NK-92 treated with Interleukin-12 subunit alpha and Interleukin-12 subunit beta, amount 100 ng/mL, for 24 hours (cell line): ENCODE data around the gene ZNF487.
"Not testable (repeated sequence)": the region's sequence is repeated elsewhere in the genome, so short reads cannot be mapped to it uniquely, and the experiment has no call there.

Experiments
- DNase-seq: peaks from one replicate; lab custom pipeline; 2025; lab: John Stamatoyannopoulos, UW

ZNF487 gene

DNA sequence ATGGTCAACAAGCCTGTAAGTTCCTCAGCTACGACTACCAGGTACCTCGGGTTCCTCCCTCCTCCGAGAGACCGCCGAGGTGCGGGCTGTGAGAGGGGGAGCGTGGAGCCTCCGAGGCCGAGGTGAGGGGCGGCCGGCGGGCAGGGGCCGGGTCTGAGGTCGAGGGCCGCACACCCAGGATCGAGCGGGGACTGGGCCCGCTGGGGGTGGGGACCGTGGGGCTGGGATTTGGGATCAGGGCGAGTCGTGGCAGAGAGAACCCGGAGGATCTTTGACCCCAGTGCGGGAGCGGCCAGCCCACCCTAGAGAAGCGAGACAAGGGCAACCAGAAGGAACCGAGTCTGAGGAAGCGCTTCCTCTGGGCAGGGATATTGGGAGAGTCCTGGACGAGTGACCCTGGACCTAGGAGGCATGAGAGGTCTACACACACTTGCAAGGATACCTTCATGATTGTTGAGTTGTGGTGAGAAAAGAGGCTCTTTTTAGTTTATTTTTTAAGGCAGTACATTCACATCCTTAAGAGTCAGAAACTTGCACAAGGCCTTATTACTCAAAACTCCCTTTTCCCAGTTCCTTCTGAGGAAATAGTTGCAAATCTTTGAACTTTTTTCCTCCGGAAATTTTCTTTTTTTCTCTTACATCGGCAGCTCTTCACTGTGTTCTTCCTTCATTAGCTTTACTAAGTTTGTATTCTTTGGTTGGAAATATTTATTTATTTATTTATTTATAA, 395 bp downstream of the ZNF487 start:
- no peak for DNase-seq

DNA sequence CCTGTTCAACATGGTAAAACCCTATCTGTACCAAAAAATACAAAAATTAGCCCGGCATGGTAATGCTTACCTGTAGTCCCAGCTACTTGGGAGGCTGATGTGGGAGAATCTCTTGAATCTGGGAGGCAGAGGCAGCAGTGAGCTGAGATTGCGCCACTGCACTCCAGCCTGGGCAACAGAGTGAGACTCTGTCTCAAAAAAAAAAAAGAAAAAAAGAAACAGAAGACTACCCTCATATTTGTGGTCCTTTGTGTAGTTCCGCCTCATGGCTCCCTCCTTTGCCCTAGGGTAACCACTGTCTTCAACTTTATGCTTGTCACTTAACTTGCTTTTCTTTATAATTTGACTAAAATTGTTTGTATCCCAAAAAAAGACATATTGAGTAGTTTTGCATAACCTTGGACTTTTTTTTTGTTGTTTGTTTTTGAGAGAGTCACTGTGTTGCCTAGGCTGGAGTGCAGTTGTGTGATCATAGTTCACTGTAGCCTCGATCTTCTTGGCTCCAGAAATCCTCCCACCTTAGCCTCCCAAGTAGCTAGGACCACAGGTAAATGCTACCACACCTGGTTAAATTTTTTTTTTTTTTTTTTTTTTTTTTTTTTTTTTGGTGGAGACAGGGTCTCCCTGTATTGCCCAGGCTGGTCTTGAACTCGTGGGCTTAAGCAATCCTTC, 3.7 kb downstream of the ZNF487 start:
- no peak for DNase-seq

DNA sequence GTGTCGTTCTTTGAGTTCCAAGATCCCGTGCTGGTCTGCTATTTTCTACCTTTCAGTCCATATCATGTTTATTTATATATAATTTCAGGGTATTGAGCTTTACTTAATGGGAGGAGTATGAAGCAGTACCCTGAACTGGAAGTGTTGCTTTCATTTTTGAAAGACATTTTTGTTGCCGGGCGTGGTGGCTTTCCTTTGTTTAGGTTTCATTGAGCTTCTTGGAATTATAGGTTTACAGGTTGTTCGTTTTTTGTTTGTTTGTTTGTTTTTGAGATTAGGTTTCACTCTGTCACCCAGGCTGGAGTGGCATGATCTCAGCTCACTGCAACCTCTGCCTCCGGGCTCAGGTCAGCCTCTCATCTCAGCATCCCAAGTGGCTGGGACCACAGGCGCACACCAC, 7.4 kb downstream of the ZNF487 start:
- no peak for DNase-seq

DNA sequence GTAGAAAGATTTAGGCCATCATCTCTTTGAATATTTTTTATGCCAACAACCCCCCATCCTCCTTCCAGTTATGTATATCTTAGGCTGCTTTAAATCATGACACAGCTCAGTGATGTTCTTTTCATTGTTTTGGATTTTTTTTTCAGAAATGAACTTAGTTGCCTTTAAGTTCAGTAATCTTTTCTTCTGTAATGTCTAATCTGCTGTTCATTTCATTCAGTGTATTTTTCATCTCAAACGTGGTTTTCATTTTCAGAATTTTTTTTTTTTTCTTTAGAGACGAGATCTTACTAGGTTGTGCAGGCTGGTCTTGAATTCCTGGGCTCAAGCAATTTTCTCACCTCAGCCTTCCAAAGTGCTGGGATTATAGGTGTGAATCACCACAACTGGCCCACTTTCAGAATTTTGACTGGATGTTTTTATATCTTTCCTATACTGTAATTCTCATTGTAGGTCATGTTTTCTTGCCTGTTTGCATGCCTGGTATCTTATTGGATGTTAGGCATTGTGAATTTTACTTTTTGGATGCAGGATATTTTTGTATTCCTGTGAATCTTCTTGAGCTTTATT, 8.1 kb downstream of the ZNF487 start:
- no peak for DNase-seq

- not testable (repeated sequence) for DNase-seq
Observed at GRCh38 chr10:43446219-43447017, 9.5 kb downstream of the ZNF487 start.

- no peak for DNase-seq
Observed at GRCh38 chr10:43448742-43449141, 11.8 kb downstream of the ZNF487 start.

- DNase-seq: no peak
Observed at GRCh38 chr10:43452356-43452914, 15.5 kb downstream of the ZNF487 start.

DNA sequence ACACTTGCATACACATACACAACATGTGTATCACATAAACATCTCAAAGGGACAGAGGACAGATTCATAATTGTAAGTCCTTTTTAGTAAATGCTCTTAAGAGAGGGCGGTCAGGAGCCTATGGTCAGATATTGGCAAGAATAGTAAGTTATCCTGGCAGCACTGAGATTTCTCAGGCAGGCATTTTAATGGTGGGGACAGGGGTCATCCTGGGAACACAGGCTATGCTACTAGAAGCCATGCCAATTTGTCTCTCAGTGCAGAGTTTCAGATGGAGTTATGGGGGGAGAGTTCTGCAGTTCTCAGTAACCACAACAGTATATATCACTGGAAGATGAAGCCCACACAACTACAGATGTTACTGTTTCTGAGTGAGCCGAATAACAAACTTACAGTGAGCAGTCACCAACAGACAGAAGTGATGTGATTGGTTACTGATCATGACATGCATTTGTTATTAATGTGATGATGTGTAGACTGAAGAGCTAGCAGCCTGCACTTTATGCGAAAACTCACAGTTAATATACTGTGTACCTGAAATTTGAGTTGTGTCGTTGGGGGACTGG, 16.4 kb downstream of the ZNF487 start:
- DNase-seq: no peak

GRCh38 chr10:43454025-43454424, 17.1 kb downstream of the ZNF487 start:
- DNase-seq: not testable (repeated sequence)

DNA sequence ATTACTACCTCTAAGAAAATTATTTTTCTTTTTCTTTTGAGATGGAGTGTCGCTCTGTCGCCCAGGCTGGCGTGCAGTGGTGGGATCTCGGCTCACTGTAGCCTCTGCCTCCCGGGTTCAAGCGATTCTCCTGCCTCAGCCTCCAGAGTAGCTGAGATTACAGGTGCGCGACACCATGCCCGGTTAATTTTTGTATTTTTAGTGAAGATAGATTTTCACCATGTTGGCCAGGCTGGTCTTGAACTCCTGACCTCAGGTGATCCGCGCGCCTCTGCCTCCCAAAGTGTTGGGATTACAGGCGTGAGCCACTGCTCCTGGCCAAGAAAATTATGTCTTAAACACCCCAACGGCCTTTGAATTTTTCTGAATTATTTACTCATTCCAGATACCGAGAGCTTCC, 19.6 kb downstream of the ZNF487 start:
- DNase-seq: not testable (repeated sequence)

GRCh38 chr10:43458227-43458626, 21.3 kb downstream of the ZNF487 start:
- no peak for DNase-seq

GRCh38 chr10:43461950-43462349, 25.0 kb downstream of the ZNF487 start:
- no peak for DNase-seq

GRCh38 chr10:43465086-43465735, 28.3 kb downstream of the ZNF487 start:
- DNase-seq: not testable (repeated sequence)

GRCh38 chr10:43465736-43466120, 28.8 kb downstream of the ZNF487 start:
- not testable (repeated sequence) for DNase-seq

- no peak for DNase-seq
Observed at GRCh38 chr10:43471146-43471545, 34.2 kb downstream of the ZNF487 start.

DNA sequence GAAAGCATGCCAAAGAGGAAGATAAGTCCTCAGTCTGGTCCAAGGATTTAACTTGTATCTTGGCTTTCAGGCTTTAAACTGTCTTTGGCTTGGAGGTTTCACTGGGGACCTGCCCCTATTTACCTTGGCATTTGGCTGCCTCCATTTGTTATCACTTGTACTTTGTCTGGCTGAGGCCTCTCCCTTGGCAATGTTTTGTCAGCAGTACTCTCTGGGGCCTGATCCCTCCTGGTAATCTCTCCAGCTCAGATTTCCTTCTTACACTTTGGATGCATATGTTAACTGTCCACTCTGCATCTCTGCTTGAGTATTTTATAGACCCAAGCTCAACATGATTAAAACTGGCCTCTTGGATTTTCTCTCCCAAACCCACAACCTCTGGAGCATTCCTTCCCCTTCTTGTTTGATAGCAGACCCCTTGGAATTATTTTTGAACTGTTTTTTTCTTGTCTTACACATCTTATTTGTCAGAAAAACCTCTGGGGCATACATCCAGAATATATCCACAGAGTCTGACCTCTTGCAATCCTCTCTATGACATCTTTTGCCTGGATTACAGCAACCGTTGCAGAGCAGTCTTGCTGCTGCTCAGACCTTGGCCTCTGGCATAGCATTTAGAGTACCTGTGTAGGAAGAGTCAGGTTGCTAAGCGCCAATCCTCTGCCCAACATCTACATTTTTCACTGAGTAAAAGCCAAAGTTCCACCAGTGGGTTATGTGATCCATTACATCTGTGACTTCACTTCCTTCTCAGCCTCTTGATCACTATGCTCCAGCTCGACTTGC, 35.2 kb downstream of the ZNF487 start:
- no peak for DNase-seq

DNA sequence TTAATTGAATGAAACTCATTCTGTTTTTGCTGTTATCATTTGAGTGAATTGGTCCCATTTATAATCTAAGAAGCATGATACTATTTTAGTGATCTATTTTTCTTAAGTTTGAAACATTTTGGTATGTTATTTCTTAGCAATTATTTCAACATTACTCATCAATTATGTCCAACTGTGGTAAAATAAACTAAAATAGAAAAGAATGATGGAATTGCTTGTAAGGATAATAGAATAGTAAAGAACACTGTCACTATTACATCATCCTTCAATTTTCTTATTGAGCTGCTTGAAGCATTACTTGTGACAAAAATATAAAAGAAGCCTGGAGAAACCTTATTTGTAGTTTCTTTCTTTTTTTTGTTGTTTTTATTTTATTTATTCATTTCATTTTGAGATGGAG, 42.4 kb downstream of the ZNF487 start:
- no peak for DNase-seq

DNA sequence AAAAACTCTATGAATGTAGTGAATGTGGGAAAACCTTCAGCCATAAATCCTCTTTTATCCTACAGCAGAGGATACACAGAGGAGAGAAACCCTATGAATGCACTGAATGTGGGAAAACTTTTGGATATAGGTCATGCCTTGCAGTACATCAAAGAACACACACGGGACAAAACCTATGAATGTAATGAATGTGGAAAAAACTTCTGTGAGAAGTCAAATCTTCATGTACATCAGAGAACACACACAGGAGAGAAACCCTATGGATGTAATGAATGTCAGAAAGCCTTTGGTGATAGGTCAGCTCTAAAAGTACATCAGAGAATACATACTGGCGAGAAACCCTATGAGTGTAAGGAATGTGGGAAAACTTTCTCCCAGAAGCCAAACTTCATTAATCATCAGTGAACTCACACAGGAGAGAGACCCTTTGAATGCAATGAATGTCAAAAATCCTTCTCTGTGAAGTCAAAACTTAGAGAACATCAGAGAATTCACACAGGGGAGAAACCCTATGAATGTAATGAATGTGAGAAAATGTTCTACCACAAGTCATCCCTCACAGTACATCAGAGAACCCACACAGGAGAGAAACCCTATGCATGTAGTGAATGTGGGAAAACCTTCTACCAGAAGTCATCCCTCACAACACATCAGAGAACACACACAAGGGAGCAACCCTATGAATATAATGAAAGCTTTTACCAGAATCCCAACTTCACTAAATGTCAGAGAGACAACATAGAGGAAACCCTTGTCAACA, 45.6 kb downstream of the ZNF487 start:
- DNase-seq: no peak

DNA sequence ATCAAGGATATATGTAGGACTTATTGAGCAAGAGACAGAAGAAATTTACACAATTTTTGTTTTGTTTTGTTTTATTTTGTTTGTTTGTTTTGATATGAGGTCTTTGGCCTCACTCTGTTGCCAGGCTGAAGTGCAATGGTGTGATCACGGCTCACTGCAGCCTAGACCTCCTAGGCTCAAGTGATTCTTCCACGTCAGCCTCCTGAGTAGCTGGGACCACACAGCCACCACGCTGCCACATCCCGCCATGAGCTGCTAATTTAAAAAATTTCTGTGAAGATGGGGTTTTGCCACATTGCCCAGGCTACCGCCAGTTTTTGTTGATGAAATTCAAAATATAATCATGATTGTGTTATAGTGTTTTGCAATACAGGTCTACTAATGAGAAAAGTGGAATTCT, 54.9 kb downstream of the ZNF487 start:
- no peak for DNase-seq

DNA sequence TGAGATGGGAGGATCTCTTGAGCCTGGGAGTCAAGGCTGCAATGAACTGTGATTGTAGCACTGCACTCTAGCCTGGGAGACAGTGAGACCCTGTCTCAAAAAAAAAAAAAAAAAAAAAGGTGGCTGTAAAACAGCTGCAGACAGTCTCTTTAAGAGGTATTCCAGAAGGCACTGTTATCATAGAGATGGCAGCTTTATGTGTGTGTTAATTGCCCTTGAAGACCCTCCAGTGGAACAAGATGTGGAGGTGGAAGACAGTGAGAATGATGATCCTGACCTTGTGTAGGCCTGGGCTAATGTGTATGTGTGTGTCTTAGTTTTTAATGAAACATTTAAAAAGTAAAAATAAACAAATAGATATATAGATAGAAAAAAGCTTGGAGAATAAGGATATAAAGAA, 66.0 kb downstream of the ZNF487 start:
- no peak for DNase-seq
